GM15510 (cell line): Measurements from ENCODE around the gene TRAIP.

Experiments
- POLR2A ChIP-seq: IDR thresholded peaks from 3 replicates; pipeline ENCODE4 v1.6.1; 2011; ENCODE audit warnings: borderline replicate concordance; ENCODE audit not compliant: insufficient read length; ENCODE audit errors: extremely low read depth

Gene TRAIP

DNA sequence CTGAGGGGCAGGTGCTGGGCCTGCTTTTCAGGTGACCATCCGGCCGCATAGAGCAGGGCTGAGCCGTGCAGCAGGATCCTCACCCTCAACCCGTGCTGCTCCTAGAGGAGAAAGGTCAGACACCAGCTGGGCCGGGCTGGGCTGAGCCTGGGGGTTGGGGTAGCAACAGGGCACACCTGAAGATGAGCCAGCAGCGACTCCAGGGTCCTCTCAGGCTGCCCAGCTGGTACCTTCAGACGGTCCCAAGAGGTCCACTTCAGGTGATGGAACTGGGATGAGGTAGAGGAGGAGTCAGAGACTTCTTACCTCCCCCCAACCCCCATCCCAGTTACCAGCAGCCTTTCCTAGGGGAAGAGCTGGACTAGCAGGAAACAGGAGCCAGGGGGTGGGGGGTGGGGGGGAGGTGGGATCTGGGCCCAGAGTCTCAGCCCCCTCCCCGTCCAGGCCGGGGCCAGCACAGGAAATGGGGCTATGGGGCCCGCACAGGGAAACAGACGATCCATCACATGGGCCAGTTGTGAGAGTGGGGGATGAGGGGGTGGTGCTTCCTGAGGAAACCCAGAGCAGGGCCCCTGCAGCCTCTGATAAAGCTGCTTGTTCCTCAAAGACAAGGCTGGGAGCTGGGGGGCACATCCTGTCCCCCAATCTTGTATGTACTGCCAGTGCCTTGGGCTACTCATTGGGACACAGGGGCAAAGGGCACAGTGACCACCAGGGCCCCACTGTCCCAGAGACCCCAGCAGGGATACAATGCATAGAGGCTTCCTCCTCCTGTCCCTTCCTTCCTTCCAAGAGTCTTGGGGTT, 50.3 kb downstream of the TRAIP start:
- no peak for TF ChIP-seq POLR2A

DNA sequence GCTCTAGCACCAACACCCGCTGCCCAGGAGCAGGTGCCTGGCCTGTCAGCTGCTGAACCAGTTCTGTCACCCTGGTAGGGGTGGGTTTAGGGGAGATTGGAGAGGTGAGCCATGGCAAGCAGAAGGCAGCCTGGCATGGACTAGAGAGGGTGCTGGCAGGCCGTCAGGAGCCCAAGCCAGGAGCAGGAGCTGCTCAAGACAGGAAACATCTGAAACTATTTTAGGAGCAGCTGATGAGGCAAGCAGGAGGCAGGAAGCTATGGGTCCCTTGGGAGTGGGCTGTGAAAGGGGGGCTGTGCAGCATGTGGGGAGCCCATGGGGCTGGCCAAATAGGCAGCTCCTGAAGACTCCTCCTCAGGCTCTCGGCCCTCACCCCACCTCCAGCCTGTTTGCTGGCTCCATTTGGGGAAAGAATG, 51.0 kb downstream of the TRAIP start:
- no peak for TF ChIP-seq POLR2A

DNA sequence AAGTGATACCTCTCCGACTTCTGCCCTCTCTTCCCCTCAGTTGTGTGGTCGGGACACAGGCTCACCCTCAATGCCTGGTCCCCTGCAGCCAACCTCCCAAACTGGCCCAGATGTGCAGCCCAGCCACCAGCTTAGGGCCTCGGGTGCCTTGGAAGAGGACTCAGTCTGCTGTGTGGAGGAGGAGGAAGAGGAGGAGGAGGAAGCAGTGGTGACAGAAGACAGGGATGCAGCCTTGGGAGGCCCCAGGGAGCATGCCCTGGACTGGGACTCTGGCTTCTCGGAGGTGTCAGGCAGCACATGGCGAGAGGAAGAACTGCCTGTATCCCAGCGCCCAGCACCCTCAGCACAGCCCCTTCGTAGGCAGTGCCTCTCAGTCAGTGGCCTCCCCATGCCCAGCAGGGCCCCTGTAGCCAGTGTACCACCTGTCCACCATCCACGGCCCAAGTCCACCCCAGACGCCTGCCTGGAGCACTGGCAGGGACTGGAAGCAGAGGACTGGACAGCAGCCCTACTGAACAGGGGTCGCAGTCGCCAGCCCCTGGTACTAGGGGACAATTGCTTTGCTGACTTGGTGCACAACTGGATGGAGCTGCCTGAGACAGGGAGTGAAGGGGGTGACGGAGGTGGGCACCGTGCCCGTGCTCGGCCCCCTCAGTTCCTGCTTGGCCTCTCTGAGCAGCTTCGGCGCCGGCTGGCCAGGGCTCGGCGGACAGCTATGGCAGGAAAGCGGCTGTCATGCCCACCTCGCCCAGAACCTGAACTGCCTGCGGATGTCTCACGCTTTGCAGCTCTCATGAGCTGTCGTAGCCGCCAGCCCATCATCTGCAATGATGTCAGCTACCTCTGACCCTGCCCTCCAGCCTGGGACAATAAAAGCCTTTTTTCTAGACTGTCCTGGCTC, 52.0 kb downstream of the TRAIP start:
- no peak for TF ChIP-seq POLR2A

DNA sequence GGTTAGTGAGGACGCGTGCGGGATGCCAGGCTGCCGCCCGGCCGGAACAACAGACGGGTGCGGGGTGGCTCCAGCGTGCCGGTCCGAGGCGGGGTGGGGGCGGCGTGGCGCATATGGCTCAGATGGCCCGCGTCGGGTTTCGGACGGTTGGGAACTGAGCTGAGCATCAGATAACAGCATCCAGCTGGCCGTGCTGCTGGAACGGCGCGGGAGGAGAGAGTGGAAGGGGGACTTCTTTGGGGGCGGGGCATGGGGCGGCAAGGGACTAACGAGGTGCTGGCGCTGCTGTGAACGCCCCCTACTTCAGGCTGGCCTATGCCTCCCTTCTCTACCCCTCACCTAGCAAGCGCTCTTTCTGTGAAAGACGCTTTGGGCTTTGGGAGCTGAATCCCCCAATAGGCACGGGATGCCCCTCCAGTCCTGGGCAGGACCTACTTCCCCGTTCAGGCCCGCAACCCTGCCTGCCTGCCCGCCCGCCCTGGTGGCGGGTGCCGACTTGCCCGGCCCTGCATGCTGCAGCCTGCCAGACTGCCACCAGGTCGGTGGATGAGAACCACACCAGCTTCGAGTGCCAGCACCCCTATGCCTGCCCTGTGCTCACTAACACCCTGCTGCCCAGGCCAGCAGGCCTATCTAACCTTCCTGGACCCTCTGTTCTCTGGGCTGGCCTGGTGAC, 52.8 kb downstream of the TRAIP start:
- no peak for TF ChIP-seq POLR2A

DNA sequence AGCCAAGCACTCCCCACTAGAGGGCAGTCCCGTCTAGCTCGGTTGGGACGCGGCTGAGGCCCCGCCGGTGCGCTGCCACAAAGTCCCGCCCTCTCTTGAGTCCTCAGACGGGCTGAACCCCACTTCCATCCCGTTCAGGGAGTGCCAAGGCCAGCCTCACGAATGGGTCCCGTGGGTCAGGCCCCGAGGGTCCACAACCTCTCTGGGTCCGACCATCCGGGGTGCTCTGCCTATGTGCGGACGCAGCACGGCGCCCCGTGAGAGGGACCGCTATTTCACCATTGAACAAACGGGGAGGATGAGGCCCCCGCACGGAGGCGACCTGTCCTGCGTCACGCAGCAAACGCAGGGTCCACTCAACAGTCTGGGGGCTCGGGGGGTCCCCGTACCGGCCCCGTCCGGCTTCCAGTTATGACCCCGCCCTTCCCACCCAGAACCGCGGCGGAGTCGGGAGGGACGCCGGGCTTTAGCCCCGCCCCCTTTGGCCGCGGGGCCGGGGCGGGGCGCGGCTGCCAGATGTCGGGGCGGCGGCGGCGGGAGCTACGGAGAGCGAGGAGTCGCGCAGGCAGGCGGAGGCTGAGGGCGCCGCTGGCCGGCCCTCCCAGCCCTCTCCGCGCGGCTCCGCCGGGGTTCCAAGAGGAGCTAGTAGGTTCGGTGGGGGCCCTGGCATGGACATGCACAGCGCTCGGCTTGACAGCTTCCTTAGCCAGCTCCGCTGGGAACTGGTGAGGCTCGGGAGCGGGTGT, 53.5 kb downstream of the TRAIP start, which contains the start of gene INKA1:
TSS of gene INKA1 (plus strand) at position 543 of the 746 bp plus-strand sequence. CDS start at position 675, 132 bp downstream.
- TF ChIP-seq POLR2A = peak; percentile 57

DNA sequence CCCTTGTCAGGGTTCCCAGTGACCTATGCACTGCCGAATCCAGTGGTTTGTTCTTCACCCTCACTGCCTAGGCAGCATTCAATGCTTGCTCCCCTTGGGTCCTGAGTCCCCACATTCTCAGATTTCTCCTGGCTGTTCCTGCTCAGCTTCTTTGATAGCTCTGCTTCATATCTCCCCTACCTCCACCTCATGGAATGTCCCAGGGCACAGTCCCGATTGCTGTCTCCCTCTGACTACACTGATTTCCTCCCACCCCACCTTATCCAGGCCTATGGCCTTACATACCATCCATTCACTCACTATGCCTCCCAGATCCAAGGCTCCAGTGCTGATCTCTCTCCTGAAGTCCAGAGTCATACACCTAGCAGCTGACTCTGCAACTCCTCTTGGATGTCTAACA, 55.2 kb downstream of the TRAIP start:
- no peak for TF ChIP-seq POLR2A

DNA sequence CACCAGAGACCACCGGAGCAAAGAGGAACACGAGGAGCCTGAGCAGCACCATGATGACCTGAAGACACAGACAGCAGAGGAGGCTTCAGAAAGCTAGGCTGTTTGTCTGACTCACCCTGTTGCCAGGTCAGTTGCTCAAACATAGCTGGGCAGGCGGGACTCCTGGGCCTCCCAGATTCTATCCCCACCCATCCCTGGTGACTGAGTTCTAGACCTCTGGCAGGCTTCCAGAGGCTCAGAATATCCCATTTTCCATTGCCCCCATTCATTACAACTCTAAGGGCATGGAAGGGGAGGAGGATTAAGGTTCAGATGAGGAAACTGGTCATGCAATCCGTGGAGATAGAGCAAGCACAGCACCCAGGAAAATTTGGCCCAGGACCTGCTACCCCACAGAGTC, 56.6 kb downstream of the TRAIP start, which contains the start of gene CDHR4:
TSS of gene CDHR4 (minus strand) at position 113 of the 400 bp plus-strand sequence. CDS start at position 52, 61 bp downstream.
- TF ChIP-seq POLR2A = no peak

DNA sequence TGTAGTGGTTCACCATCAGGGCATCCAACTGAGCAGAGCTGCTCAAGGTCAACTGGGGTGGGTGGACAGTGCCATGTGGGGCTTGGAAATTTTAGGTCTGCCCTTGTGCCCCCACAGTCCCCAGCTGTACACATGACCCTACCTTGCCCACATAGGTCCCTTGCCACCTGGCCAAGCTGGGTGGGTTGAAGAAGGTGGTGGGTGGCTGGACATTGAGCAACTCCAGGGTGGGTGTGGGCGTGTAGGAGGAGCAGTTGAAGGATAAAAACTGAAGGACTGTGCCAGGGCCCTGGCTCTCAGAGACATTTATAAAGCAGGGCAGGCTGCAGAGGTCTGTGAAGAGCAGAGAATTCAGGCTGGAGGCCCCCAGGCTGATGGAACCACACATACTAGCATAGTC, 57.3 kb downstream of the TRAIP start:
- TF ChIP-seq POLR2A = no peak

DNA sequence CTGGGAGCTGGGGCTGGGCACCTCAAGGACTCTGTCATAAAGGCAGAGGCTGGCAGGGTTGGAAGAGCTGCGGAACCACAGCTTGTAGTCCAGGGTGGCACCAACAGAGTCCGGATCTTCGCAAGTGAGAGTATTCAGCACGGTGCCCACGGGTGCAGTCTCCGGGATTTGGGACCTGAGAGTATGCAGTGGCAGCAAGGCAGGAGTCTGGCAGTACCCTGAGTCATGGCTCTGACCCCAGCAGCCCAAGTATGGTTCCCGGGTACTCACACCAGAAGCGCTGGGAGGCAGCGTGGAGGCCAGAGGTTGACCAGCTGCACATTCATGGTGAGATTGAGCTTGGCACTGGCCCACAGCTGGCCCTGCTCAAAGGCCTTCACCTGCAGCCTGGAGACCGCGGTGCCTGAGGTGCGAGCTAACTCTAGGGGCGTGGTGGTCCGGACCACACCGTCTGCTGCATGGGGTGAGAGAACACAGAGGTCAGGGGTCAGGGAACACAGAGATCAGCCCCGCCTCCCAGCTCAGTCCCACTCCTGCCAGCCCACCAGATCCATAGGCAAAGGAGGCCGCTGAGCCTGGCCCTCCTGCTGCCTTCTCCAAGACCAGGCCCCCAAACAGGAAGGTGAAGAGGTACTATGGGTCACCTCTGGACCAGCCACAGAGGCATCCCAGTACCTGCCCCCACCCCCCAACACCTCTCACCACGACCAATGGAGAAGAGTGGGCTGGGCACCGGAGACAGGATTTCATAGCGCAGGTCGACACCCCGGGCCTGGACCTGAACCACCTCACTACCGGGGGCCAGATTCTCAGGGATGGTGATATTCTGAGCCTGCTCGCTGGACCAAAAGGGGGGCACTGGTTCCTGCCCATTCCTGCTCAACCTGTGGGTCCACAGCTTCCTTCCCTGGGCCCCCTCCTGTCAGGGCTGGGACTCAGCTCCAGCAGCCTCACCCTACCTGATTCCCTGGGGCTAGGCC, 61.1 kb downstream of the TRAIP start:
- no peak for TF ChIP-seq POLR2A

DNA sequence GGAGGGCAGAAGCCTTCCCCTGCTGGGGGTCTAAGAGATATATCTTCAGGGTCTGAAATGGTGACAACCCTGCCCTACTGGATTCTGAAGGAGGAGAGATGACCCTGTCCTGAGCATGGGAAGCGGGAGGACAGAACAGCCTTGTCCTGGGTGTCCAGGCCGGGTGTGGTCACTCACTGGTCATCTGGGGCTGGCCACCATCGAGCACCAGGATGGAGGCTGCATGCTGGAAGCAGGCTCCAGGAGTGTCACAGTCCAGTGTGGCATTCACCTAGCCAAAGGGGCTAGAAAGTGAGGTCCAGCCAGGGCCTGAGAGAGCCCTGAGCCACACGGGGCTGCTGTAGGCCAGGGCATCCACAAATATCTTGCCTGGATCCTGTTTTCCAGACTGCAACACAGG, 61.9 kb downstream of the TRAIP start:
- no peak for TF ChIP-seq POLR2A

DNA sequence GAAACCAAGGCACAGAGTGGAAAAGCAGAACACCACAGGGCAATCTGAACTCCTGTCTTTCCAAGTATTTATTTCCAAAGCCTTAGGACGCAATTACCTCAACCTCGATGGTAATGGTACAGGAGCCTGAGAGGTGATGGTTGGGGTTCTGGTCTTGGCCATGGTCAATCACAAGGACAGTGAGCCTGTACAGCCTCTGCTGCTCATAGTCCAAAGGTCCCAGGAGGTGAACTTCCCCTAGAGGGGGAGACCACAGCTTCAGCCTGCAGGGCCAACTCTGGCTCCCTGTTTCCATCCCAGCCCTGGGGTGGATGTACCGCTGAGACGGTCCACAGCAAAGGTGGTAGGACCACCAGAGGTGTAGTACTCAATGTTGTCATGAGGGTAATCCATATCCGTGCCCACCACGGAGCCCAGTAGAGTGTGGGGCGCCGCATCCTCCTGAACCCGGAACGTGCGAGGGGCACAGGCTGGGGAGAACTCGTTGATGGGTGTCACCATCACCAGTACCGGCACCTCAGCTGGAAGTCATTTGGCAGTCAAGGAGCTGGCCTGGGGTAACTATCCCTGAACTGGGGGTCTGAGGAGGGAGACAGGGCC, 62.8 kb downstream of the TRAIP start:
- TF ChIP-seq POLR2A = no peak

DNA sequence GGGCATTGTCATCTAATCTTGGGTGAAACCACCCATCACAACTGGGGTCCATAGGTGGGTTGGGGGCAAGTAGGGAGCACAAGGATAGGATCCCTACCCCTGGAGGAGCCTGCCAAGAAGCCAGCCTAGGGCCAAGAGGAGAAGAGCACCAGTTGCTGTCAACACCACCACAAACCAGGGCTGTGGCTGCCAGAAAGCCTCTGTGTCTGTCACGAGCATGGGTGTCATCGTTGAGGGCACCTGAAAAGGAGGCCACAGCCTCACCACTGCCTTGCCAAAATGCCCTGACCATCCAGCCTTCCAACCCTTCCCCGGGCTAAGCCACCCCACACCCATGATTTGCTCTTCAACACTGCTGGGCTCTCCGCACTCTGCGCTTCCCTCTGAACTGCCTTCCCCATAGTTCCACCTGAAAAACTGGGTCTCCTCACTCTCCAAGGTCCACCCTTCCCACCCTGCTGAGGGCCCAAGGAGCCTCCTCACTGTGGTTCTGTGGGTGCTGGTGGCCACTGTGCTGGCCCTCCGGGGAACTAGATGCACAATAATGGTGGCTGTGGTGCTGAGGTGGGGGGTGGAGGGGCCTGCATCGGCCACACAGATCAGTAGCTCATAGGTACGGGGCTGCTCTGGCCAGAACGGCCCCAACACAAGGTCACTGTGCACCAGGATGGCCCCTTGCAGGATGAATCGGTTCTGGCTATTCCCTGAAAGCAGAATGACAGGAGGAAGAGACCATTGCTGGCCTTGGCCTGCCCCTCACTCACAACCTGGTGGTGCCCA, 63.8 kb downstream of the TRAIP start:
- no peak for TF ChIP-seq POLR2A

DNA sequence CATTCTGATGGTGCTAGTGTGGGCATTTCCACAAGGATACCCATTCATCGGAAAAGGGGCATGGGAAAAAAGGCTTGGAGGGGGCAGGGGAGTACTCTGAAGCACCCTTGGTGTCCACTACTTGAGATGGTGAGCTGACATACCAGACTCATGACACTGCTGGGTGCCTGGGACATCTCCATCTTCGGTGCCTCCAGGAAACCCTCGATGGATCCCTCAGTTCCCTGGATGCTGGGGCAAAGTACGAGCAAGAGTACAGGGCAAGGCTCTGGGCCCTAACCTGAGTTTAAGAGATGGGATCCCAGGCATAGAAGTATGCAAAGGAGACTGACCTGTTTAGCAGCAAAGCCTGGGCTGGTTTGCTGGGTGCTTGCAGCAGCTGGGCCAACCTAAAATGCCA, 64.8 kb downstream of the TRAIP start:
- TF ChIP-seq POLR2A = no peak
